HuH-7.5 (cell line): ENCODE data around the gene BBX.

Source experiments
- DNase-seq: peaks from one replicate; pipeline ENCODE4 v3.0.0; 2011; ENCODE audit warnings: low spot score

BBX gene

DNA sequence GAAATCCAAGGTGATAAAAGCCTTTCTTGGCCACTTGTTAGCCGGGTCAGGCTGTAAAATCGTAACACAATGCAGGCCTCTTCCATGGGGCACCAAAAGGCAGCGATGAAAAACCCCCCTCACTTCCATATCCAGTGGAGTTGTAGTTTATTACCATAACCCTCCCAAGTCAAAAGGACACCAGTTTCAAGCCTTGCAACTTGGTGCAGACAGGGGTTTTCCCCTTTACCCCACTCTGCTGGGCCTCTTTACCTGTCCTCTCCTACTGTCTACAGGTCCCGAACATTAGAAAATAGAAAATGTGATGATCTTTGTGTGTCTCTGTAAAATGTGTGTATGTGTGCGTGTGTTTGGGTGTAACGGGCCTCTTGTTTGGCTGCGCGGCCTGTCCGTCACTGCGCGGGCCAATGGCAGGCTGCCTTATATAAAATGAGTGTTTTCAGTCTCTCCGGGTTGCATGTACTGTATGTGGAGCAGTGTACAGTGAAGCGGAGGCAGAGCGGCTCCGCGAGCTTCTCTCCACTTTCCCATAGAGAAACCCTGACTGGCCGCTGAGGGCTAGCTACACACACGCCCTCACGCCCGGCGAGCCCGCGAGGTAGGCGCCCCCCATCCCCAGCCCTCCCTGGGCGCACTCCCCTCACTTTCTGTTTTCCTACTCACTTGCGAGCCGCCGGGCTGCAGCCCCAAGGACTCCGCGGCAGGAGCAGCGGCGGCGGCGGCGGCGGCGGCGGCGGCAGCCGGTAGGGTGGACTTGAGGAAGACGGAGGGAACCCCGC is at the start of gene BBX:
BBX (plus strand) TSS at position 453 of the 779 bp plus-strand sequence. CDS start 187,499 bp downstream, outside the sequence.
- peak; percentile 81 for DNase-seq

GRCh38 chr3:107476462-107476861 is 46.3 kb upstream of the BBX start:
- no peak for DNase-seq

DNA sequence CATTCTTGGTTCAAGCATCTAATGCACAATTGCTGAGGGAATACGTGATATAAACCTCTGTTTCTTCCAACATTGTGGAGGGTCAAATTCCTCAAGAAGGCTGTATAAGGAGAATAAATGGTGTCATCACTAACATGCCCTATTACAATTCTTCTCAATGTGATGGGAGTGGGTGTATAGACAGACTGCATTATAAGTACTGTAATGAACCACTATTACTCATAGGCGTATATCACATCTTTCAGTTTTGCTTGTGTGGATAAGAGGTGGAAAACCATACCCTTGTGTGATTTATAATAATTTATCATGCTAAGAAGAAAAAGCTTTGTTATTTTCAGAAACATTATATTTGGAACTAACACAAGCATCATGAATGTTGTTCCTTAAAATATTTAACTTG is 35.3 kb upstream of the BBX start:
- no peak for DNase-seq

GRCh38 chr3:107488942-107489341 is 33.8 kb upstream of the BBX start:
- DNase-seq, result no peak

DNA sequence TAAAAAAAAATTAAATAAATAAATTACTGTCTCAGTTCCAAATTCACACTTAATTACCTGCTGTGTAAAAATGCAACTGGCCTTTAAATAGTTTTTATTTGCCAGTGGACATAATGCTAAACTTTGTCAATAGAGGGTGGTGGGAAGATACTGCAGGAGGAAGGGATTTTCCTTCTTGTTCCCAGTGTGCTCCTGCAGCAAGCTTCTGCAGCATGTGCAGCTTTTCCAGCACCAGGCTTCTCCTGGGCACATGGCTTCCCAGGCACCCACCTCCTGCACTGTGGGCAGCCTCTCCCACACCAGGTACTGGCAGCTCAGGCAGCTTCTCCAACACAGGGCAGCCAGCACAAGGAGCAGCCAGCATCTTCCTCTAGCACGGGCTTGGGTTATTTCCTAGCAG is 29.6 kb upstream of the BBX start:
- DNase-seq, result no peak

DNA sequence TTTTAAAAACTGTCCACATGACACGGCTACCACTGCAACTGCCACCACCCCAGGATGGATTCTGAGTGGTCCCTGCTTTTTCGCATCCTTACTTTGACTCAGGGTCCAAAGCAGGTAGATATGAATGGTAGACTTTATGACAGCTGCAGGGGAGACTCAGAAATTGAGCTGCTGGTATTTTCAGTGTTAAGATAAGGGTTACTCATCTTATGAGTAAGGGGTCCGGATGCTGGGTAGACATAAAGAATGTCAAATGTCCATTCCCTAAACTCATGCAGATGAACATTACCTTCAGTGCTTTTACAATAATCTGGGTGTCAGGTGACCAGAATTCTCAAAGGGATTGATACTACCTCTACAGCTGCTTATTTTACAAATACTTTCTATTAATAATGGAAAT is 25.9 kb upstream of the BBX start:
- DNase-seq, result no peak

DNA sequence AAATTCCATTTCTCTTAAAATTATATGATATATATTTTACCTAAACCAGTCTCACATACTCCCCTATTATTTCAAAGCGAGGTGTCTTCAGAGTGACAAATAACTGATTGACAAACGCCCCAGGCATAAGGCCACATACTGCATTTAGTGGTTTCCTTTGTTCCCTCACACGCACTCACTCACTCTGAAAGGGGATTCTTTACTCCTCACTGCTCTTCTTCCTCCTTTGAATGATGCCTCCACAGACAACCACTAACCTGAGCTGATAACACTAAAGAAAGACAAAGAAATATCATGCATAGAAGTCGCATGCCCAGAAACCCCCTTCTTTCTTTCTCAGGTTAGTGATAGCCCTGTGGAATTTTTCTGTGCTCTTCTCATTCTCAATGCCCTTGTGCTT is 24.1 kb upstream of the BBX start:
- no peak for DNase-seq

GRCh38 chr3:107506458-107506857 is 16.3 kb upstream of the BBX start:
- no peak for DNase-seq

GRCh38 chr3:107508331-107508730 is 14.4 kb upstream of the BBX start:
- DNase-seq, result no peak

- DNase-seq, result no peak
Observed at GRCh38 chr3:107512108-107512507, 10.7 kb upstream of the BBX start.

- DNase-seq, result no peak
Observed at GRCh38 chr3:107514453-107514852, 8.3 kb upstream of the BBX start.

GRCh38 chr3:107516475-107516874 is 6.3 kb upstream of the BBX start:
- no peak for DNase-seq

DNA sequence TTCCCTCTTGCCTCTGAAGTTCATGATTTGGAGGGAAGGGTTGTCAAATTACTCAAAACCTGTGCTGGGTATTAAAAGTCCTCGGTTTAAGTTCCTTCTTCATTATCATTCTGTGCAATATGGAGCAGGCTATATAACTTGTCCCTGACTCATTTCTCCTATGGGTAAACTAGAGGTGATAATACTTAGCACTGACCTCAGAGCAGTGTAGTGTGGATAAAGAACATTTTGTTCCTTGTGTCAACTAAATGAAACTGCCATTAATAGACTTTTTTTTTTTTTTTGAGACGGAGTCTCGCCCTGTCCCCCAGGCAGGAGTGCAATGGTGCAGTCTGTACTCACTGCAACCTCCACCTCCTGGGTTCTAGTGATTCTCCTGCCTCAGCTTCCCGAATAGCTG is 2.2 kb upstream of the BBX start:
- DNase-seq, result no peak

DNA sequence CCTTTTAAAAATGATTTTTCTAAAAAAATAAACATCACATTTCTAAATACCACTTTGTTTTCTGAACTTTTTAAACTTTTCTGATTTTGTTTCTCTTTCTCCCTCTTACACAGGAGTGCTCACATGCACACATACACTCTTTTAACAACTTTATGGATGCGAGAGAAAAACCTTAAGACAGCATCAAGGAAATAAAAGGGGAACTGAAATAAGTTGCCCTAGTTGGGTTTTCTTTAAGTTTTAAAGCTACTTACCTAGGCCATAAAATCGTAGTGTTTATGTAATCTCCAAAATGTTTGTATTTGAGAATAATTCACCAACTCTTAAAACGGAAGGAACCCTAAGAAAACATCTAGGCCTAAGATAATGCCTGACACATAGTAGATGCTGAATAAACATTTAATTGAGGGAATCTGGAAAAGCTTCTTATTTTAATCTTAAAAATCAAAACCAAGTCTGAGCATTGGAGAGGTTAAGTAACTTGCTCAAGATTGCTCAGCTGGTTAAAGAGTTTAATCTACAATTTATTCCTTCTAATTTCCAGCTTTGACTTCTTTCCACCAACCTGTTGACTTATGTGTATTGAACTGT is 1.2 kb upstream of the BBX start:
- DNase-seq, result no peak

- peak; percentile 27 for DNase-seq
Observed at GRCh38 chr3:107523289-107523538, 452 bp downstream of the BBX start.

GRCh38 chr3:107523539-107524325 is 970 bp downstream of the BBX start:
- peak; percentile 27 for DNase-seq

DNA sequence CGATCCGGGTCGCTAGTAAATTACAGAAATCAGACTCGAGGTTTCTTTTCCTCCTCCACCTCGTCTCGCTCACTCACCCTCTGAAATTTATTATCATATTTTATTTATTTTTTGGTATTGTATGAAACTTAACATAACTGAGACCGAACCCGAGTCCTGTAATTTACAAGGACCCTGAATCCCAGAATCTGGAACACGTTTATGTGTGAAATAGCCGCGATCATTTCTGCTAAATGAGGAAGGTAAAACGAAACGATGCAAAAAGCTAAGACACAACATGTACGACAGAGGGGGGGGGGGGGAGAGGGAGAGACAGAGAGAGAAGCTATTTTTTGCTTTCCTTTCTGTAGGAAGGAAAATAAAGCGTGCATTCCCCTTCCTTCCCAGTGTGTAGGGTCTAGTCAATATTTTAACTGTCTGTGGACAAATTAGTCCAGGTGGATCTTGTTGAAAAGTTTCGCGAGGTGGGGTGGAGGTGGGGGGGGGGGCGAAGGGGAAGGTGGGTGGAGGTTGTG is 1.6 kb downstream of the BBX start:
- no peak for DNase-seq

DNA sequence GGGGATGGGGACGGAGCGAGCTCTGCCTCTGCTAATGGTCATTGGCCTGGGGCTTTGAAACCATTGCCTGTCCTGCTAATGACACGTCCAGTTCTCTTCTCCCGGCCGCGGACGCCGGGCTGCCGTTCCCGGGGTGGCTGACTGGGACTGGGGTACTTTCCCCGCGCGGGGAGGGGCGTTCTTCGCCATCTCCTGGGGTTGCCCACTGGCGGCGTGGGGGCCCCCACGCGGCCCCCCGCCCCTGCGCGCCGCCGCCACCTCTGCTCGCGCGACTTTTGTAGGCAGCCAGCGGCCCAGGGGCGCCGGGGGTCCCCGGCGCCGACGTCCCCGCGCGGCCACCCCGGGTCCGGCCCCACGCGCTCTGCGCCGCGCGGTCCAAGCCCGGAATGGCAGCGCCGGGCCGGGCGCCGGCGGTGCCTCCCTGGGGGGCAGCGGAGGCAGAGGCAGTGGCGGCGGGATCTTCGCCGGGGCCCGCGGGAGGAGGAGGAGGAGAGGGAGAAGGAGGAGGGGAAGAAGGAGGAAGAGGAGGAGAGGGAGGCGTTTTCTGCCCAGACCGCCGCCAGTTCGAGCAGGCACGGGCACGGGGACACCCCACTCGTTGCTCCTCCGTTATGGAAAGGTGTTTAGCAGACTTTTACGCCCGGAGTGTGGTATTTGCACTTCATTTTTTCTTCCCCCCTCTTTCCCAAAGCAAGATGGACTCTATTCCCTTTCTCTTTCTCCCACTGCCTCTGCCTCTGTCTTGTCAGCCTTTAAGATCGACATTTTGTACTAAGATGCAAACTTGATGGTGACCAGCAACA is 2.3 kb downstream of the BBX start:
- peak; percentile 38 for DNase-seq

- DNase-seq, result peak; percentile 23
Observed at GRCh38 chr3:107525644-107526305, 3.0 kb downstream of the BBX start.

DNA sequence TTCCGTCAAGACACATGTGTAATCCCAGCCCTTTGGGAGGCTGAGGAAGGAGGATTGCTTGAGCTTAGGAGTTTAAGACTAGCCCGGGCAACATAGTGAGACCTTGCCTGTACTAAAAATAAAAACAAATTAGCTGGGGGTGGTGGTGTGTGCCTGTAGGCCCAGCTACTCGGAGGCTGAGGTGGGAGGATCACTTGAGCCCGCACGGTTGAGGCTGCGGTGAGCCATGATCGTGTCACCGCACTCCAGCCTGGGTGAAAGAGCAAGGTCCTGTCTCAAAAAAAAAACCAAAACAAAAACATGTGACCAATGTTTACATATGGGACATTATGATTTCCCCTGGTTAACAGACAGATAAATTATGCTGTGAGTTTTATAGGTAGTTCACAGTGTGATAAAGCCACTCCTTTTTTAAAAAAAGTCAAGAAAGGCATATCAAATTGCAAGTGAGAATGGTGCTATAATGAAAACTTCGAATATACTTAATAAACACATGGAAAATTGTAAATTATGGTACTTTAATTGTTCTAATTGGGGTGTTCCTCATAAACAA is 9.2 kb downstream of the BBX start:
- DNase-seq, result no peak

- DNase-seq, result no peak
Observed at GRCh38 chr3:107540857-107541256, 18.1 kb downstream of the BBX start.
